GM12878 (cell line): ENCODE measurements around the gene MAPK9.

ENCODE experiments used
- BACH1 ChIP-seq: fragments of 450-650 bp; IDR thresholded peaks from 2 replicates; pipeline ENCODE4 v1.6.1; 2017; ENCODE audit warnings: mild to moderate bottlenecking, borderline replicate concordance
- BRCA1 ChIP-seq: IDR thresholded peaks from 2 replicates; pipeline ENCODE4 v1.6.1; 2011; ENCODE audit warnings: low read depth, low read length, improper control_type of control experiment
- CREB1 ChIP-seq: IDR thresholded peaks from 2 replicates; pipeline ENCODE4 v1.6.1; 2012; ENCODE audit warnings: low read depth, mild to moderate bottlenecking, inconsistent platforms
- CTCF ChIP-seq, 3 experiments: IDR thresholded peaks in 2 of 3; conservative IDR thresholded peaks in 1 of 3; 2 replicates each; pipeline ENCODE4 v1.5.1; 2011; ENCODE audit warnings: low read depth in 3 of 3, low read length in 3 of 3, mild to moderate bottlenecking in 3 of 3, control low read depth in 2 of 3, moderate library complexity in 2 of 3, inconsistent platforms in 1 of 3, mixed read lengths in 1 of 3; ENCODE audit not compliant: control insufficient read depth in 2 of 3, insufficient read depth in 1 of 3; ENCODE audit errors: extremely low read depth in 1 of 3
- EGR1 ChIP-seq, 2 experiments: IDR thresholded peaks; 1 replicate in 1 of 2; 2 replicates in 1 of 2; pipeline ENCODE4 v1.6.1; 2011 to 2012; ENCODE audit warnings: low read depth in 2 of 2, low read length in 2 of 2, borderline replicate concordance in 1 of 2, mild to moderate bottlenecking in 1 of 2, moderate library complexity in 1 of 2
- LARP7 ChIP-seq: fragments of 450-650 bp; IDR thresholded peaks from 2 replicates; pipeline ENCODE4 v1.6.1; 2017; ENCODE audit warnings: mild to moderate bottlenecking
- MXI1 ChIP-seq: fragments of 150-350 bp; IDR thresholded peaks from 2 replicates; pipeline ENCODE4 v1.6.1; 2011; ENCODE audit warnings: low read depth, mild to moderate bottlenecking, inconsistent platforms, low read length, improper control_type of control experiment
- MYC ChIP-seq: IDR thresholded peaks from 2 replicates; pipeline ENCODE4 v1.6.1; 2011; ENCODE audit warnings: mild to moderate bottlenecking, low read length, moderate library complexity, inconsistent platforms; ENCODE audit not compliant: insufficient read depth, insufficient replicate concordance, insufficient read length, severe bottlenecking
- NR2C2 ChIP-seq: IDR thresholded peaks from 2 replicates; pipeline ENCODE4 v1.6.1; 2011; ENCODE audit warnings: borderline replicate concordance, low read depth; ENCODE audit not compliant: control insufficient read depth, insufficient read length
- POLR2A ChIP-seq: IDR thresholded peaks from 2 replicates; pipeline ENCODE4 v1.6.1; 2011; ENCODE audit warnings: low read depth, mild to moderate bottlenecking, low read length
- POLR2AphosphoS5 ChIP-seq: IDR thresholded peaks from 2 replicates; pipeline ENCODE4 v1.6.1; 2011; ENCODE audit warnings: mild to moderate bottlenecking, low read length, inconsistent platforms
- PRDM15 ChIP-seq: fragments of 450-650 bp; formaldehyde crosslinking; IDR thresholded peaks from 2 replicates; pipeline ENCODE4 v1.4.0; 2020; ENCODE audit warnings: mild to moderate bottlenecking, moderate library complexity
- SRF ChIP-seq, 2 experiments: IDR thresholded peaks; 2 replicates each; pipeline ENCODE4 v1.6.1; 2011; ENCODE audit warnings: low read depth in 2 of 2, low read length in 2 of 2, mild to moderate bottlenecking in 1 of 2, moderate library complexity in 1 of 2
- TARDBP ChIP-seq: IDR thresholded peaks from 2 replicates; pipeline ENCODE4 v1.6.1; 2016; ENCODE audit warnings: borderline replicate concordance

GRCh38 chr5:180251141-180251540 is 40.7 kb downstream of the MAPK9 start:
- no peak for TF ChIP-seq SRF (IDR thresholded peaks at IDR 0.05; ENCODE audit: low read depth in 2 of 2, low read length in 2 of 2)
- TF ChIP-seq MXI1 = no peak
- no peak for TF ChIP-seq CREB1
- TF ChIP-seq EGR1 (IDR thresholded peaks at IDR 0.05; ENCODE audit: borderline replicate concordance in 1 of 2, low read depth in 2 of 2, low read length in 2 of 2) = no peak
- no peak for TF ChIP-seq POLR2AphosphoS5
- no peak for TF ChIP-seq CTCF (IDR thresholded peaks at IDR 0.05 in 2 of 3, conservative IDR thresholded peaks at IDR 0.05 in 1 of 3; ENCODE audit: control insufficient read depth in 2 of 3, extremely low read depth in 1 of 3, insufficient read depth in 1 of 3, low read depth in 3 of 3, low read length in 3 of 3)
- TF ChIP-seq LARP7 = no peak
- TF ChIP-seq POLR2A = no peak
- TF ChIP-seq NR2C2 = no peak
- no peak for TF ChIP-seq BRCA1
- TF ChIP-seq TARDBP = no peak
- no peak for TF ChIP-seq BACH1
- no peak for TF ChIP-seq PRDM15 (CRISPR knock-in tag)
- TF ChIP-seq MYC = no peak
